Mesenchymal stem cell (in vitro differentiated cells and primary cell): ENCODE data around the gene MEIS2.
A peak's percentile ranks its signal among the peaks of the same experiment; 100 is the strongest.

ENCODE experiments used
- DNase-seq: peaks from one replicate; pipeline ENCODE4 v3.0.0-alpha.2; 2013
- H2AFZ ChIP-seq: one replicate; pipeline ENCODE4 v1.6.1; 2013; ENCODE audit warnings: low read depth, mild to moderate bottlenecking, control low read depth, inconsistent platforms, low read length, moderate library complexity
- H2AK5ac ChIP-seq: 2 replicates; pipeline ENCODE4 v1.6.1; 2013; ENCODE audit warnings: low read length, moderate library complexity, mild to moderate bottlenecking, inconsistent platforms; ENCODE audit not compliant: severe bottlenecking
- H2BK120ac ChIP-seq: one replicate; pipeline ENCODE4 v1.6.1; 2013; ENCODE audit warnings: low read depth, mild to moderate bottlenecking, inconsistent platforms, low read length, moderate library complexity
- H2BK12ac ChIP-seq, 2 experiments: one replicate each; pipeline ENCODE4 v1.6.1; 2013; ENCODE audit warnings: inconsistent platforms in 2 of 2, low read length in 2 of 2, mild to moderate bottlenecking in 2 of 2, moderate library complexity in 2 of 2, control low read depth in 1 of 2
- H2BK15ac ChIP-seq: one replicate; pipeline ENCODE4 v1.6.1; 2013; ENCODE audit warnings: mild to moderate bottlenecking, low read depth, inconsistent platforms; ENCODE audit not compliant: poor library complexity, severe bottlenecking
- H2BK5ac ChIP-seq: 2 replicates; pipeline ENCODE4 v1.6.1; 2013; ENCODE audit warnings: low read depth, mild to moderate bottlenecking, low read length, control low read depth, inconsistent platforms; ENCODE audit not compliant: poor library complexity, severe bottlenecking
- H3K14ac ChIP-seq, 2 experiments: one replicate each; pipeline ENCODE4 v1.6.1; 2013; ENCODE audit warnings: inconsistent platforms in 2 of 2, low read length in 2 of 2, control low read depth in 1 of 2, mild to moderate bottlenecking in 1 of 2, moderate library complexity in 1 of 2
- H3K18ac ChIP-seq, 2 experiments: one replicate each; pipeline ENCODE4 v1.6.1; 2013; ENCODE audit warnings: inconsistent platforms in 2 of 2, low read length in 2 of 2, control low read depth in 1 of 2, low read depth in 1 of 2, mild to moderate bottlenecking in 1 of 2
- H3K23ac ChIP-seq, 2 experiments: one replicate each; pipeline ENCODE4 v1.6.1; 2013; ENCODE audit warnings: inconsistent platforms in 2 of 2, low read length in 2 of 2, mild to moderate bottlenecking in 2 of 2, moderate library complexity in 2 of 2, control low read depth in 1 of 2
- H3K27ac ChIP-seq: 2 replicates; pipeline ENCODE4 v1.5.1; 2013; ENCODE audit warnings: mild to moderate bottlenecking, moderate library complexity, low read length, control low read depth, inconsistent platforms; ENCODE audit not compliant: poor library complexity, severe bottlenecking
- H3K27me3 ChIP-seq, 2 experiments: 2 replicates each; pipeline versions ENCODE4 v1.6.1 to v1.7.0; 2013; ENCODE audit warnings: low read length in 2 of 2, mild to moderate bottlenecking in 2 of 2, moderate library complexity in 2 of 2, control low read depth in 1 of 2, inconsistent platforms in 1 of 2; ENCODE audit not compliant: control insufficient read depth in 1 of 2, insufficient read depth in 1 of 2
- H3K36me3 ChIP-seq, 2 experiments: 2 replicates each; pipeline versions ENCODE4 v1.6.1 to v1.7.0; 2013; ENCODE audit warnings: low read length in 2 of 2, control low read depth in 1 of 2, inconsistent platforms in 1 of 2, low read depth in 1 of 2, mild to moderate bottlenecking in 1 of 2; ENCODE audit not compliant: insufficient read depth in 2 of 2, control insufficient read depth in 1 of 2
- H3K4ac ChIP-seq, 2 experiments: one replicate each; pipeline ENCODE4 v1.6.1; 2013; ENCODE audit warnings: inconsistent platforms in 2 of 2, low read length in 2 of 2, mild to moderate bottlenecking in 2 of 2, moderate library complexity in 2 of 2, control low read depth in 1 of 2, low read depth in 1 of 2
- H3K4me1 ChIP-seq: 2 replicates; pipeline ENCODE4 v1.6.1; 2013; ENCODE audit warnings: low read depth, low read length, control low read depth; ENCODE audit not compliant: control insufficient read depth, insufficient read depth
- H3K4me2 ChIP-seq: 2 replicates; pipeline ENCODE4 v1.6.1; 2013; ENCODE audit warnings: low read length, mild to moderate bottlenecking, inconsistent platforms; ENCODE audit not compliant: poor library complexity, severe bottlenecking
- H3K4me3 ChIP-seq, 2 experiments: 2 replicates each; pipeline versions ENCODE4 v1.5.1 to v1.7.0; 2013; ENCODE audit warnings: low read length in 2 of 2, mild to moderate bottlenecking in 2 of 2, control low read depth in 1 of 2, low read depth in 1 of 2; ENCODE audit not compliant: insufficient read depth in 1 of 2
- H3K79me1 ChIP-seq: replicated peaks from 2 replicates; pipeline ENCODE4 v1.6.1; 2013; ENCODE audit warnings: mild to moderate bottlenecking, control low read depth, low read length, inconsistent platforms; ENCODE audit not compliant: poor library complexity, severe bottlenecking
- H3K9ac ChIP-seq: 2 replicates; pipeline ENCODE4 v1.7.0; 2013; ENCODE audit warnings: mild to moderate bottlenecking, low read length, moderate library complexity
- H3K9me3 ChIP-seq: 2 replicates; pipeline ENCODE4 v1.7.0; 2013; ENCODE audit warnings: mild to moderate bottlenecking, low read length; ENCODE audit not compliant: control insufficient read depth
- H4K8ac ChIP-seq: one replicate; pipeline ENCODE4 v1.6.1; 2013; ENCODE audit warnings: inconsistent platforms, mild to moderate bottlenecking, low read length, moderate library complexity
- H4K91ac ChIP-seq: one replicate; pipeline ENCODE4 v1.6.1; 2013; ENCODE audit warnings: mild to moderate bottlenecking, low read length, inconsistent platforms
- WGBS: methylation state at CpG from one replicate; pipeline ENCODE4 v1.1.7; 2013; ENCODE audit warnings: mixed read lengths; 5-methylcytosine and 5-hydroxymethylcytosine counted together

MEIS2 gene

DNA sequence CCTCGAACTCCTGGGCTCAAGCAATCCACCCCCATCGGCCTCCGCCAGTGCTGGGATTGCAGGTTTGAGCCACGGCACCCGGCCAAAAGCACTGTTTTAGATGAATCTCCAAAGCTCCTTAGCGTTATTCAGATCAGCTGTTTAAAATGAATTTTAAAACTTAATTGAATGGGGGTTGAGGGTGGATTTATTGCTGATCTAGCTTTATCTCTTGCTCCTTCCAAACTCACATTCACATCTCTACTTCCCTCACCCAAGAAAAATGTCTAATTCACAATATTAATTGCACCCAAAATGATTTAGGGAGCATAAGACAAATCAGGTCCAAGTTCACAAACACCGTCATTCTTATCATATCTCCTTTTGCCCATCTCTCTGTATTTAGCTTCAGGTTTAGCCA is 89.8 kb downstream of the MEIS2 start:
- Histone ChIP-seq H4K8ac (no peak overlapping the region), H3K4ac (no peak overlapping the region), H3K4me3 (no peak overlapping the region), H3K4me2 (no peak overlapping the region), H2BK120ac (no peak overlapping the region), H3K14ac (no peak overlapping the region), H3K36me3 (peaks cover under 1 to 31% of the 10 kb centered on the region in 2 experiments), H3K18ac (peak overlapping the region in 1 of 2 experiments; percentile 1), H2AFZ (no peak overlapping the region), H3K79me1 (peaks cover 14% of the 10 kb centered on the region), H4K91ac (no peak overlapping the region), H2BK15ac (no peak overlapping the region), H2AK5ac (no peak overlapping the region), H3K9me3 (no peaks in the 10 kb centered on the region), H3K27me3 (no peaks in the 10 kb centered on the region), H3K27ac (no peak overlapping the region), H3K4me1 (no peaks in the 10 kb centered on the region), H2BK5ac (no peak overlapping the region), H3K9ac (no peak overlapping the region), H2BK12ac (no peak overlapping the region), H3K23ac (no peak overlapping the region)
- DNase-seq: no peak
- 97% methylated on average over 4 of the region's 7 CpGs for WGBS

GRCh38 chr15:37009288-37009687 is 91.1 kb downstream of the MEIS2 start:
- Histone ChIP-seq H3K14ac (no peak overlapping the region), H3K79me1 (peaks cover 14% of the 10 kb centered on the region), H3K9ac (no peak overlapping the region), H3K18ac (no peak overlapping the region), H3K9me3 (no peaks in the 10 kb centered on the region), H4K91ac (no peak overlapping the region), H3K27ac (no peak overlapping the region), H3K36me3 (peaks cover 4 to 44% of the 10 kb centered on the region in 2 experiments), H3K4me3 (no peak overlapping the region), H3K4me1 (no peaks in the 10 kb centered on the region), H3K4ac (no peak overlapping the region), H3K27me3 (no peaks in the 10 kb centered on the region), H3K4me2 (no peak overlapping the region), H3K23ac (no peak overlapping the region), H2AFZ (no peak overlapping the region), H2AK5ac (no peak overlapping the region), H2BK5ac (no peak overlapping the region), H4K8ac (no peak overlapping the region), H2BK120ac (no peak overlapping the region), H2BK15ac (no peak overlapping the region), H2BK12ac (no peak overlapping the region)
- DNase-seq: peak; percentile 72
- WGBS: no CpG with 5 or more reads among the region's 1 CpG

- no peak overlapping the region for H3K4ac ChIP-seq
- no peak for DNase-seq
- no peak overlapping the region for H2BK5ac ChIP-seq
- H3K79me1 ChIP-seq: peaks cover 12% of the 10 kb centered on the region
- H3K9ac ChIP-seq: no peak overlapping the region
- H3K4me2 ChIP-seq: no peak overlapping the region
- H3K4me1 ChIP-seq: no peaks in the 10 kb centered on the region
- no peak overlapping the region for H2BK12ac ChIP-seq
- no peak overlapping the region for H2AK5ac ChIP-seq
- H3K9me3 ChIP-seq: no peaks in the 10 kb centered on the region
- H3K27me3 ChIP-seq: no peaks in the 10 kb centered on the region
- H3K23ac ChIP-seq: no peak overlapping the region
- no peak overlapping the region for H4K91ac ChIP-seq
- no peak overlapping the region for H2BK15ac ChIP-seq
- no peak overlapping the region for H3K27ac ChIP-seq
- no peak overlapping the region for H2AFZ ChIP-seq
- peaks cover 4 to 54% of the 10 kb centered on the region in 2 experiments for H3K36me3 ChIP-seq
- no peak overlapping the region for H2BK120ac ChIP-seq
- H3K14ac ChIP-seq: no peak overlapping the region
- no peak overlapping the region for H3K18ac ChIP-seq
- no peak overlapping the region for H4K8ac ChIP-seq
- no peak overlapping the region for H3K4me3 ChIP-seq
- WGBS: no CpG with 5 or more reads among the region's 3 CpGs
Observed at GRCh38 chr15:37008205-37008604, 92.1 kb downstream of the MEIS2 start.

GRCh38 chr15:37007301-37007700 is 93.0 kb downstream of the MEIS2 start:
- no peak overlapping the region for H2AFZ ChIP-seq
- H3K4ac ChIP-seq: peak overlapping the region in 1 of 2 experiments; percentile 26
- 92% methylated on average over 1 of the region's 2 CpGs for WGBS
- no peak overlapping the region for H3K14ac ChIP-seq
- no peak overlapping the region for H3K9ac ChIP-seq
- no peak overlapping the region for H4K8ac ChIP-seq
- no peak overlapping the region for H3K4me3 ChIP-seq
- H2BK120ac ChIP-seq: no peak overlapping the region
- DNase-seq: no peak
- no peak overlapping the region for H2BK15ac ChIP-seq
- peaks cover 4 to 47% of the 10 kb centered on the region in 2 experiments for H3K36me3 ChIP-seq
- no peaks in the 10 kb centered on the region for H3K27me3 ChIP-seq
- H3K79me1 ChIP-seq: peaks cover 15% of the 10 kb centered on the region
- H2BK12ac ChIP-seq: no peak overlapping the region
- no peak overlapping the region for H4K91ac ChIP-seq
- no peak overlapping the region for H3K23ac ChIP-seq
- H3K4me1 ChIP-seq: no peaks in the 10 kb centered on the region
- no peaks in the 10 kb centered on the region for H3K9me3 ChIP-seq
- H3K27ac ChIP-seq: no peak overlapping the region
- no peak overlapping the region for H3K4me2 ChIP-seq
- H2BK5ac ChIP-seq: no peak overlapping the region
- no peak overlapping the region for H2AK5ac ChIP-seq
- peak overlapping the region in 1 of 2 experiments; percentile 48 for H3K18ac ChIP-seq
